ENCODE data around the gene VSIG10.

DNA sequence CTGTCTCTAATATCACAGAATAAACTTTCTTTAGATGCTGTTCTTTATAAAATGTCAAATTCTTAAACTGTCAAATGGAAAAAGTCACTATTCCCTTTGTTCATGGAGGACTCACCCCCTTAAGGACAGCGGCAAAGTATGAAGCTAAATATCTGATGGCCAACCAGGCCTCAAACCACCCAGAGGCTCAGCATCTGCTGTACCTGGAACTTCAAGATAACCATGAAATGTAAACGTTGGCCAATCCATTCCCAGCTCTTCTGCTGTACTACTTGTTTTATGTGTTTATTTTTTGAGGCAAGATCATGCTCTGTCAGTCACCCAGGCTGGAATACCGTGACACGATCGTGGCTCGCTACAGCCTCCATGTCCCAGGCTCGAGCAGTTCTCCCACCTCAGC, 71.6 kb downstream of the VSIG10 start:
- TF ChIP-seq, protein P1, sequence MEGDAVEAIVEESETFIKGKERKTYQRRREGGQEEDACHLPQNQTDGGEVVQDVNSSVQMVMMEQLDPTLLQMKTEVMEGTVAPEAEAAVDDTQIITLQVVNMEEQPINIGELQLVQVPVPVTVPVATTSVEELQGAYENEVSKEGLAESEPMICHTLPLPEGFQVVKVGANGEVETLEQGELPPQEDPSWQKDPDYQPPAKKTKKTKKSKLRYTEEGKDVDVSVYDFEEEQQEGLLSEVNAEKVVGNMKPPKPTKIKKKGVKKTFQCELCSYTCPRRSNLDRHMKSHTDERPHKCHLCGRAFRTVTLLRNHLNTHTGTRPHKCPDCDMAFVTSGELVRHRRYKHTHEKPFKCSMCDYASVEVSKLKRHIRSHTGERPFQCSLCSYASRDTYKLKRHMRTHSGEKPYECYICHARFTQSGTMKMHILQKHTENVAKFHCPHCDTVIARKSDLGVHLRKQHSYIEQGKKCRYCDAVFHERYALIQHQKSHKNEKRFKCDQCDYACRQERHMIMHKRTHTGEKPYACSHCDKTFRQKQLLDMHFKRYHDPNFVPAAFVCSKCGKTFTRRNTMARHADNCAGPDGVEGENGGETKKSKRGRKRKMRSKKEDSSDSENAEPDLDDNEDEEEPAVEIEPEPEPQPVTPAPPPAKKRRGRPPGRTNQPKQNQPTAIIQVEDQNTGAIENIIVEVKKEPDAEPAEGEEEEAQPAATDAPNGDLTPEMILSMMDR (IDR thresholded peaks at IDR 0.05), result no peak
- TF ChIP-seq POLR2A (IDR thresholded peaks at IDR 0.05) (no peak), POLR2AphosphoS5 (IDR thresholded peaks at IDR 0.05) (no peak)
